Endothelial cell of umbilical vein (primary cell): ENCODE data around the gene AAR2. TPM values are rescaled to one million over a fixed set of nuclear protein-coding genes. Genes with fewer than 3 reads are reported as not detected.

ENCODE experiments used
- BruUV-seq: library from RNA; stranded (reverse); fragments of 400-500 nt; replicated peaks from 2 replicates; lab custom pipeline; 2021; lab: Mats Ljungman, UMichigan
- CTCF ChIA-PET: fragments of 300-600, 350-600 bp; sonication (Branson Sonifier 250); formaldehyde crosslinking; loops from one replicate; lab custom pipeline; 2021; ENCODE audit warnings: antibody characterized with exemption, inconsistent platforms; lab: Charles Lee
- POLR2A ChIA-PET: fragments of 300-600, 350-600 bp; sonication (Branson Sonifier 250); formaldehyde crosslinking; loops from one replicate; lab custom pipeline; 2021; ENCODE audit warnings: antibody characterized with exemption, inconsistent platforms; lab: Charles Lee
- DNase-seq: peaks from one replicate; pipeline ENCODE4 v3.0.0-alpha.2; 2011; ENCODE audit warnings: low read depth, low spot score
- FAIRE-seq: peaks from 2 replicates; lab custom pipeline; 2011; peaks lifted over from hg19 to GRCh38; lab: Jason Lieb, UNC
- H2AFZ ChIP-seq: 2 replicates; pipeline ENCODE4 v1.6.0; 2012; ENCODE audit warnings: low read depth, low read length, control low read depth, inconsistent platforms
- H3K27ac ChIP-seq: 2 replicates; pipeline ENCODE4 v1.5.1; 2011; ENCODE audit warnings: low read depth, mild to moderate bottlenecking, control low read depth, low read length, moderate library complexity; ENCODE audit not compliant: insufficient read depth
- H3K27me3 ChIP-seq, 2 experiments: 2 replicates each; pipeline versions ENCODE4 v1.6.0 to v1.6.1; 2011; ENCODE audit warnings: low read length in 2 of 2, mixed read lengths in 1 of 2; ENCODE audit not compliant: control insufficient read depth in 2 of 2, insufficient read depth in 2 of 2
- H3K36me3 ChIP-seq, 2 experiments: 2 replicates in 1 of 2; 3 replicates in 1 of 2; pipeline ENCODE4 v1.5.1; 2011; ENCODE audit warnings: low read length in 2 of 2, mild to moderate bottlenecking in 1 of 2, moderate library complexity in 1 of 2; ENCODE audit not compliant: control insufficient read depth in 2 of 2, insufficient read depth in 2 of 2; ENCODE audit errors: extremely low read depth in 1 of 2
- H3K4me1 ChIP-seq: 3 replicates; pipeline ENCODE4 v1.5.1; 2011; ENCODE audit warnings: mild to moderate bottlenecking, low read length; ENCODE audit not compliant: control insufficient read depth, insufficient read depth; ENCODE audit errors: extremely low read depth
- H3K4me2 ChIP-seq: 2 replicates; pipeline ENCODE4 v1.6.1; 2011; ENCODE audit warnings: low read length, control low read depth, mixed read lengths; ENCODE audit not compliant: insufficient read depth
- H3K4me3 ChIP-seq, 3 experiments: fragments of 200-600 bp in 1 of 3; sonication (generic), shearing (Covaris generic) in 1 of 3; replicated peaks in 1 of 3; 2 replicates each; pipeline ENCODE4 v1.5.1; 2011 to 2016; ENCODE audit warnings: control low read depth in 3 of 3, low read length in 3 of 3, mild to moderate bottlenecking in 2 of 3, inconsistent platforms in 1 of 3, low read depth in 1 of 3, moderate library complexity in 1 of 3; ENCODE audit not compliant: insufficient read depth in 1 of 3
- H3K79me2 ChIP-seq: 2 replicates; pipeline ENCODE4 v1.6.0; 2012; ENCODE audit warnings: low read length, inconsistent platforms; ENCODE audit not compliant: control insufficient read depth, insufficient read depth
- H3K9ac ChIP-seq: replicated peaks from 2 replicates; pipeline ENCODE3; 2011; ENCODE audit warnings: low read length, control low read depth; ENCODE audit not compliant: insufficient read depth; ENCODE audit errors: extremely low read depth
- H3K9me1 ChIP-seq: replicated peaks from 3 replicates; pipeline ENCODE4 v1.6.0; 2011; ENCODE audit warnings: mild to moderate bottlenecking, low read length; ENCODE audit not compliant: control insufficient read depth, insufficient read depth; ENCODE audit errors: extremely low read depth
- H3K9me3 ChIP-seq: replicated peaks from 2 replicates; pipeline ENCODE4 v1.5.1; 2012; ENCODE audit warnings: low read length, inconsistent platforms; ENCODE audit not compliant: control insufficient read depth, insufficient read depth
- H4K20me1 ChIP-seq: replicated peaks from 2 replicates; pipeline ENCODE3; 2011; ENCODE audit warnings: mild to moderate bottlenecking, low read length; ENCODE audit not compliant: control insufficient read depth, insufficient read depth; ENCODE audit errors: extremely low read depth
- CTCF ChIP-seq, 2 donors: IDR thresholded peaks; 1 replicate in 1 of 2; 2 replicates in 1 of 2; pipeline ENCODE4 v1.5.1; 2011; ENCODE audit warnings: low read length in 2 of 2, mild to moderate bottlenecking in 2 of 2, moderate library complexity in 2 of 2, control low read depth in 1 of 2, inconsistent platforms in 1 of 2, low read depth in 1 of 2; ENCODE audit not compliant: insufficient read depth in 1 of 2; ENCODE audit errors: extremely low read depth in 1 of 2
- EZH2 ChIP-seq: IDR thresholded peaks from 2 replicates; pipeline ENCODE4 v1.6.1; 2012; ENCODE audit warnings: borderline replicate concordance, low read depth, mild to moderate bottlenecking, moderate library complexity, low read length, inconsistent platforms; ENCODE audit not compliant: severe bottlenecking
- FOS ChIP-seq: IDR thresholded peaks from 2 replicates; pipeline ENCODE4 v1.6.1; 2011; ENCODE audit warnings: mild to moderate bottlenecking, low read length, moderate library complexity, borderline replicate concordance; ENCODE audit not compliant: insufficient read depth
- GATA2 ChIP-seq: IDR thresholded peaks from 2 replicates; pipeline ENCODE4 v1.7.0; 2011; ENCODE audit warnings: low read depth, mild to moderate bottlenecking, moderate library complexity, mixed read lengths, low read length; ENCODE audit not compliant: insufficient read length, insufficient read depth
- JUN ChIP-seq: IDR thresholded peaks from 2 replicates; pipeline ENCODE4 v1.6.1; 2011; ENCODE audit warnings: borderline replicate concordance, low read depth; ENCODE audit not compliant: insufficient read length, insufficient read depth
- MAX ChIP-seq: IDR thresholded peaks from 2 replicates; pipeline ENCODE4 v1.6.1; 2011; ENCODE audit not compliant: insufficient read depth, insufficient read length
- MYC ChIP-seq: IDR thresholded peaks from one replicate; pipeline ENCODE4 v1.6.1; 2011; ENCODE audit warnings: mild to moderate bottlenecking, low read depth, low read length
- POLR2A ChIP-seq: IDR thresholded peaks from 2 replicates; pipeline ENCODE4 v1.6.1; 2012; ENCODE audit warnings: low read depth, mild to moderate bottlenecking, control low read depth, low read length
- POLR2AphosphoS5 ChIP-seq: IDR thresholded peaks from 2 replicates; pipeline ENCODE4 v1.6.1; 2012; ENCODE audit warnings: low read depth, mild to moderate bottlenecking, control low read depth, low read length, moderate library complexity; ENCODE audit not compliant: insufficient read depth
- dilution Hi-C: fragments of 300-500 bp; cut with MboI; formaldehyde crosslinking; loops from one replicate; pipeline ENCODE4 v1.15.0; 2019; ENCODE audit warnings: low sequenced_read_pairs; ENCODE audit not compliant: extremely low pct_ligation_motif_present
- intact Hi-C: fragments of 100-400 bp; cut with micrococcal nuclease; formaldehyde crosslinking; loops from one replicate; pipeline ENCODE4 v1.10.0; 2022
- polyA plus RNA-seq, 4 experiments: library from polyadenylated mRNA; depleted of rRNA in 3 of 4; stranded (reverse) in 3 of 4; unstranded in 1 of 4; fragments of >200 nt; gene quantifications; 2 replicates each; pipeline versions ENCODE4 v1.2.1 to v1.2.3, GENCODE V29; 2011 to 2012; ENCODE audit warnings: missing spikeins in 1 of 4
- total RNA-seq: library from RNA; stranded (reverse); gene quantifications from 2 replicates; pipeline ENCODE4 v1.2.3, GENCODE V29; 2021

AAR2 gene
- total and polyA plus RNA-seq, 2 donors (not counting 3 experiments of a cell fraction or from before 2014, with no cell fraction given), result 21.9 to 29.4 TPM

DNA sequence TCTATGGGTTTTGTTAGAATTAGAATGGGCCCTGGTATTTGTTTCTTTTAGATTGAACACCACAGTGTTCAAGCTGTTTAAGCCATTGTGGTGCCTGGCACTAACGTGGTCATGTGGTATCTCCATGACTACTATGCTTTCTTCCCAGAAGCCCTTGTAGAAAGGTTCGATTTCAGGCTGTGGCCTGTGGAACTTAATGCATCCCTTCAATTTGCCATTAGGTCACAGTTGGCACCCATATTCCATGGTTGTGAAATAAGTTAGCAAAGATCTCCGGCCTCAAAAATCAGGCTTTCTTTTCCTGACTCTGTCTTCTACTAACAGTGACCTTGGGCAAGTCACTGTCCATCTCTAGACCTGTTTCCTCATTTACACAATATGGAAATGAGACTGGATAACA is 31.3 kb upstream of the AAR2 start:
- H3K9me1 ChIP-seq, result no peaks in the 10 kb centered on the region
- H4K20me1 ChIP-seq, result no peaks in the 10 kb centered on the region
- no peak for DNase-seq
- ChIA-PET POLR2A (no interaction called here), CTCF (interaction anchor here (2.2 kb wide), 1 partner anchor 49 kb away, joined by 7 read pairs; no protein-coding TSS in a partner anchor)
- no TSS peak for BruUV-seq
- dilution Hi-C loops, result no loop called here
- no peak overlapping the region for H3K27ac ChIP-seq
- intact Hi-C loops, result no loop called here
- H3K4me2 ChIP-seq, result no peak overlapping the region
- no peak overlapping the region for H3K4me3 ChIP-seq
- no peaks in the 10 kb centered on the region for H3K79me2 ChIP-seq
- no peaks in the 10 kb centered on the region for H3K36me3 ChIP-seq
- no peak for FAIRE-seq
- no peaks in the 10 kb centered on the region for H3K4me1 ChIP-seq
- peaks cover 0 to 4% of the 10 kb centered on the region in 2 experiments for H3K27me3 ChIP-seq
- H2AFZ ChIP-seq, result no peak overlapping the region
- H3K9ac ChIP-seq, result no peak overlapping the region
- H3K9me3 ChIP-seq, result no peaks in the 10 kb centered on the region
- TF ChIP-seq JUN (no peak), EZH2 (no peak), POLR2A (no peak), FOS (no peak), MAX (no peak), GATA2 (no peak), POLR2AphosphoS5 (no peak), CTCF (IDR thresholded peaks at IDR 0.05; ENCODE audit: extremely low read depth in 1 of 2, insufficient read depth in 1 of 2, low read depth in 1 of 2, low read length in 2 of 2) (no peak), MYC (no peak)
